ENCODE data around the gene TIRAP. TPM values are rescaled to one million over a fixed set of nuclear protein-coding genes. Genes with fewer than 3 reads are reported as not detected.
"Not testable (repeated sequence)": the region's sequence is repeated elsewhere in the genome, so short reads cannot be mapped to it uniquely, and the experiment has no call there.

TIRAP gene, protein sequence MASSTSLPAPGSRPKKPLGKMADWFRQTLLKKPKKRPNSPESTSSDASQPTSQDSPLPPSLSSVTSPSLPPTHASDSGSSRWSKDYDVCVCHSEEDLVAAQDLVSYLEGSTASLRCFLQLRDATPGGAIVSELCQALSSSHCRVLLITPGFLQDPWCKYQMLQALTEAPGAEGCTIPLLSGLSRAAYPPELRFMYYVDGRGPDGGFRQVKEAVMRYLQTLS
- 10.4 and 11.7 TPM in 2 replicates for total RNA-seq (ENCODE audit: low replicate concordance)
- long read RNA-seq, partial matches to known transcripts = 2 of 5 reads
- long read RNA-seq, other reads (novel, unspliced or antisense) = 3 of 5 reads

DNA sequence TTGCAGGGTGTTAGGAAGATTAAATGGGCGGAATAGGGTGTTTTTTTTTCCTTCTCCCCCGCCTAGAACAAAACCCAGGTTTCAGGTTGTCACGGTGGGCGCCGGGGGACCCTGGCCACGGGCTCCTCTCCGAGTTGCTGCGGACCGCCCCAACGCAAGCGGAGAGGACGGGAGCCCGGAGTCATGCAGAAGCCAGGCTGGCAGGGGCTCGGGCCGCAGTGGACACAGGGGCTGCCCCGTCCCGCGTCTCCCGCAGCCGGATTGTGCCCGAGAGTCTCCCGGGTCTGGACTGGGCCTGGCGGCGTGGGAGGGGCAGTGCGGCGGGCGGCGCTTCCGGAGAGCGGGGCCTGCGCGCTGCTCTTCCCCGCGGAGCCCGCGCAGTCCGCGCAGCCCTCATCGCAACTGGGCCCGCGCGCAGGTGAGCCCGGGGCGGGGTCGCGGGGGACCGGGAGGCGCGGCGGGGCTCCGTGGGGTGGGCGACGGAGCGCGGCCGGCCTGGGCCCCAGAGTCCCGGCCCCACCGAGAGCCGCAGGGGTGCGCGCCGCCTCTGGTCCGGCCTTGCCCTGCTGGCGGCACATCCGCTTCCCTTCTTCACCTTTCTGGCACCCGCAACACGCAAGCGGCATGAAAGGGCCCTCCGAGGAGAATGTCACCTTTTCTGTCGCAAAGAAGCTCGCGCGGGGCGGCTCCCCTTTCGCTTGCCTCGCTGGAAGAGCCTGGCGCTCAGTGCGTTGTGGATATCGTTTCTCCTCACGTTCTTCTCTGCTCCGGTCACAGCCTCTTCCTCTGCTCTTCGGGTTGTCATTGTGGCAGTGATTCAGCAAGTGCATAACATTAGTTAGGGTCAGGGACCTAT is at the start of gene TIRAP:
TIRAP (plus strand) TSS at position 358 of the 856 bp plus-strand sequence. CDS start 7,802 bp downstream, outside the sequence.
- Mint-ChIP-seq H3K36me3 (peaks cover 18% of the 10 kb centered on the region), H3K9me3 (no peaks in the 10 kb centered on the region), H3K4me3 (peak within 1 kb of the TSS; percentile 99), H3K27me3 (no peaks in the 10 kb centered on the region), H3K4me1 (ENCODE audit: unreplicated experiment) (peaks cover 24% of the 10 kb centered on the region), H3K27ac (peak within 1 kb of the TSS; percentile 93)
- DNase-seq (ENCODE audit: extremely low spot score, unreplicated experiment) = no peak
- TF ChIP-seq, protein P1, sequence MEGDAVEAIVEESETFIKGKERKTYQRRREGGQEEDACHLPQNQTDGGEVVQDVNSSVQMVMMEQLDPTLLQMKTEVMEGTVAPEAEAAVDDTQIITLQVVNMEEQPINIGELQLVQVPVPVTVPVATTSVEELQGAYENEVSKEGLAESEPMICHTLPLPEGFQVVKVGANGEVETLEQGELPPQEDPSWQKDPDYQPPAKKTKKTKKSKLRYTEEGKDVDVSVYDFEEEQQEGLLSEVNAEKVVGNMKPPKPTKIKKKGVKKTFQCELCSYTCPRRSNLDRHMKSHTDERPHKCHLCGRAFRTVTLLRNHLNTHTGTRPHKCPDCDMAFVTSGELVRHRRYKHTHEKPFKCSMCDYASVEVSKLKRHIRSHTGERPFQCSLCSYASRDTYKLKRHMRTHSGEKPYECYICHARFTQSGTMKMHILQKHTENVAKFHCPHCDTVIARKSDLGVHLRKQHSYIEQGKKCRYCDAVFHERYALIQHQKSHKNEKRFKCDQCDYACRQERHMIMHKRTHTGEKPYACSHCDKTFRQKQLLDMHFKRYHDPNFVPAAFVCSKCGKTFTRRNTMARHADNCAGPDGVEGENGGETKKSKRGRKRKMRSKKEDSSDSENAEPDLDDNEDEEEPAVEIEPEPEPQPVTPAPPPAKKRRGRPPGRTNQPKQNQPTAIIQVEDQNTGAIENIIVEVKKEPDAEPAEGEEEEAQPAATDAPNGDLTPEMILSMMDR (conservative IDR thresholded peaks at IDR 0.05) = peak; percentile 65

DNA sequence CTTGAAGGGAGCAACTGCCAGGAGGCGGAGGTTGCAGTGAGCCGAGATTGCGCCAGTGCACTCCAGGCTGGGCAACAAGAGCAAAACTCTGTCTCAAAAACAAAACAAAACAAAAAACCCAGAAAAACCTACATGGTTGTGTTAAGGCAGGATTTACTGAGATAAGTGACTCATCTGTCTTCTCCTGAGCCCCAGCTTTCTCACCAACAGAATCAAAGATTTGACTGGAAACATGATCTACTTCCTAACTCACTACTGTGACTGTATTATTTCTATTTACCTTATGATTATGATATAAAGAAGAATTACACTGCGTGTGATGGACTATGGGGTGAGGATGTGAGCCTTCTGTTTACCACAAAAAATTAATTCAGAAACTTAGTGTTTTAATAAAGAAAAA is 49.5 kb upstream of the TIRAP start:
- no peaks in the 10 kb centered on the region for H3K9me3 Mint-ChIP-seq
- peaks cover 17% of the 10 kb centered on the region for H3K36me3 Mint-ChIP-seq
- H3K27me3 Mint-ChIP-seq = no peaks in the 10 kb centered on the region
- no peak for DNase-seq (ENCODE audit: extremely low spot score, unreplicated experiment)
- H3K27ac Mint-ChIP-seq = no peak overlapping the region
- H3K4me3 Mint-ChIP-seq = no peak overlapping the region
- TF ChIP-seq, protein P1 (conservative IDR thresholded peaks at IDR 0.05) = no peak
- no peaks in the 10 kb centered on the region for H3K4me1 Mint-ChIP-seq (ENCODE audit: unreplicated experiment)

DNA sequence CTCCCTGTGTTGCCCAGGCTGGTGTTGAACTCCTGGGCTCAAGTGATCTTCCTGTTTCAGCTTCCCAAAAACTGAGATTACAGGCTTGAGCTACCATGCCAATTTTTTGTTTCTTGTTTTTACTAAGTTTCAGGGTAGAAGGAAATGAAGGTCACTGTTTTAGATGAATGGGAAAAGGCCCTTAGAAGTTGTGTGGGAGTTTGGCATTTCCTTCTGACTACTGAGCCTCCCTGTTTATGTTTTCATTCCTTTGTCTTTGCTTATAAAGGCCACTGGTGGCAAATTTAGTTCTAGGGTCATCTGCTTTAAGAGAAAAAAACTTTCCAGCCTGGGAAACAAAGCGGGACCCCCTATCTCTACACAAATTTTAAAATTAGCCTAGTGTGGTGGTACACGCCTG is 36.3 kb upstream of the TIRAP start:
- H3K36me3 Mint-ChIP-seq = peaks cover 25% of the 10 kb centered on the region
- H3K4me3 Mint-ChIP-seq = no peak overlapping the region
- H3K9me3 Mint-ChIP-seq = no peaks in the 10 kb centered on the region
- H3K4me1 Mint-ChIP-seq (ENCODE audit: unreplicated experiment) = no peaks in the 10 kb centered on the region
- no peaks in the 10 kb centered on the region for H3K27me3 Mint-ChIP-seq
- DNase-seq (ENCODE audit: extremely low spot score, unreplicated experiment) = no peak
- no peak overlapping the region for H3K27ac Mint-ChIP-seq
- TF ChIP-seq, protein P1 (conservative IDR thresholded peaks at IDR 0.05) = no peak

DNA sequence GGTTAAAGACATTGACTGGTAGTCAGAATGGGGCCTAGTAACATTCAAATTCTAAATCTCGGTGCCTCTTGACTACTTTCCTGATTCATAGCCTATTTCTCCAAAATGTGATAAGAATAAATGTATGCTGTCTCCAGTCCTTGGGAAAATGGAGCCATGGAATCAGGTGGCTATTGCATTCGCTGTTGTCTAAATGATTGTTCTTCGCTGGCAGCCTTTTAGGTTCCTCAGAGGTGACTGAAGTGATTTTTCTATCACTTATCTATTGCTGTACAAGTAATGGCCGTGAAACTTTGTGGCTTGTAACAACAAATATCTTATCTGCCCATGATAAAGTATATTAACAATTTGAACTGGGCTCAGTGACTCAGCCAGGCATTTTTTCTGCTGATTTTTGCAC is 29.6 kb upstream of the TIRAP start:
- Mint-ChIP-seq H3K4me1 (ENCODE audit: unreplicated experiment) (no peaks in the 10 kb centered on the region), H3K27me3 (no peaks in the 10 kb centered on the region), H3K9me3 (no peaks in the 10 kb centered on the region), H3K27ac (no peak overlapping the region), H3K36me3 (peaks cover 25% of the 10 kb centered on the region), H3K4me3 (no peak overlapping the region)
- TF ChIP-seq, protein P1 (conservative IDR thresholded peaks at IDR 0.05) = no peak
- no peak for DNase-seq (ENCODE audit: extremely low spot score, unreplicated experiment)

DNA sequence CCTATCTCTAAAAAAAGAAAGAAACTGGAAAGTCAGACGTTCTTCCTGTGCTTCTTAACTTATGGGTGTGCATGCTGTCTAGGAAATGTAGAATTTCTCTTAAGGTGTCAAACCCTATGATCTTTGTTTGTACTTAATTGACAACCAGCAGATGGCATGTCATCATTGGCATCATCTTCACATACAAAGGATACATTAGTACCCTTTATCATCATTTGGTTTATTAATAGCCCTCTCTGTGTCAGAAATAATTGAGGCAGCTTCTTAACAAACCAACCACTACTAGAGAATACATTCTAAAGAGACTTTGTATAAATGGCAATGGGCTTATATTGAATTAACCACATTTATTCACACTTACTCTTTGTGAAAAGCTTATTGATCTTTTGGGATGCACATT is 28.1 kb upstream of the TIRAP start:
- TF ChIP-seq, protein P1 (conservative IDR thresholded peaks at IDR 0.05) = no peak
- Mint-ChIP-seq H3K36me3 (peaks cover 21% of the 10 kb centered on the region), H3K4me3 (no peak overlapping the region), H3K4me1 (ENCODE audit: unreplicated experiment) (no peaks in the 10 kb centered on the region), H3K9me3 (no peaks in the 10 kb centered on the region), H3K27me3 (no peaks in the 10 kb centered on the region), H3K27ac (no peak overlapping the region)
- no peak for DNase-seq (ENCODE audit: extremely low spot score, unreplicated experiment)

DNA sequence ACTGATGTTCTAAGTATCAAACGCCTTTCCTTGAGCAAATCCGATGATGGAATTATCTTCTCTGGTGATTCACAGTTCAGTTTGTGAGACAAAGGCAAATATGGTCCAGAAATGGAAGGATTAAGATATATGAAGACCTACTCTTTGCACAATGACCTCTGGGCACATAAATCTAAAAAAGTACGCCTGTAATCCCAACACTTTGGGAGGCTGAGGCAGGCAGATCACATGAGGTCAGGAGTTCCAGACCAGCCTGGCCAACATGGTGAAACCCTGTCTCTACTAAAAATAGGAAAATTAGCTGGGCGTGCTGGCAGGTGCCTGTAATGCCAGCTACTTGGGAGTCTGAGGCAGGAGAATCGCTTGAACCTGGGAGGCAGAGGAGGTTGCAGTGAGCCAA is 27.4 kb upstream of the TIRAP start:
- not testable (repeated sequence) for H3K9me3 Mint-ChIP-seq; H3K27ac Mint-ChIP-seq; DNase-seq (ENCODE audit: extremely low spot score, unreplicated experiment); H3K4me1 Mint-ChIP-seq (ENCODE audit: unreplicated experiment); H3K4me3 Mint-ChIP-seq; H3K27me3 Mint-ChIP-seq
- H3K36me3 Mint-ChIP-seq = peaks cover 18% of the 10 kb centered on the region
